GM19240 (cell line): ENCODE results near the gene DDX25.

ENCODE experiments used
- DNase-seq: peaks from one replicate; pipeline ENCODE4 v3.0.0; 2011; ENCODE audit warnings: low spot score; ENCODE audit not compliant: insufficient read length

Gene DDX25

DNA sequence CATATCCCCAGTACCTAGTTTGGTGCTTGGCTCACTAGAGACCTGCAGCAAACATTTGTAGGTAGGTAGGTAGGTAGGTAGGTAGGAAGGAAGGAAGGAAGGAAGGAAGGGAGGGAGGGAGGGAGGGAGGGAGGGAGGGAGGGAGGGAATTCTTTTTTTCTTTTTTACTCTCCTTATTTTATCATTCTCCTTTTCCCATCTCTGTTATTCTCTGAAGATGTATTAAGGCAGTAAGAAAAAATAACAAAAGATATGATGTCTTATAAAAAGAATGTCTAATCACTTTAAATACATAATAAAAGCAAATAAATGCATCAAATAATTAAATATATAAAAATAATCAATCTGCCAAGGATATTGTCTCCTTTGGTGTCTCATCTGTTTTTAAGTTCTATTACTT, 70.0 kb downstream of the DDX25 start:
- no peak for DNase-seq

DNA sequence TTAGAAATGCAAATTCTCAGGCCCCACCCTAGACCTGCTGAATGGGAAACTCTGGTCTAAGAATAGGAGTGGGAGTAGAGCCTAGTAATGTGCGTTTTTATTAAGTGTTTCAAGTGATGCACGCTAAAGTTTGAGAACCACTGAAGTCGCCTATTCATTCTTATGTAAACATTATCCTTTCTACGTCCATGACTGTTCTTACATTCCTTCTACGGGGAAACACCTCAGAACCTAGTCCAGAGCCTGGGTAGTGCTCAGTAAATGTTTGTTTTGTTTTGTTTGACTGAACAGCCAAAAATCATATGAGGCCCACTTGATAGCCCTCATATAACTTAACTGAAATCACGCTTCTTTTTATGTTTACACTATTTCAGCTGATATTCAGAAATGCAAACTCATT, 71.3 kb downstream of the DDX25 start:
- no peak for DNase-seq

DNA sequence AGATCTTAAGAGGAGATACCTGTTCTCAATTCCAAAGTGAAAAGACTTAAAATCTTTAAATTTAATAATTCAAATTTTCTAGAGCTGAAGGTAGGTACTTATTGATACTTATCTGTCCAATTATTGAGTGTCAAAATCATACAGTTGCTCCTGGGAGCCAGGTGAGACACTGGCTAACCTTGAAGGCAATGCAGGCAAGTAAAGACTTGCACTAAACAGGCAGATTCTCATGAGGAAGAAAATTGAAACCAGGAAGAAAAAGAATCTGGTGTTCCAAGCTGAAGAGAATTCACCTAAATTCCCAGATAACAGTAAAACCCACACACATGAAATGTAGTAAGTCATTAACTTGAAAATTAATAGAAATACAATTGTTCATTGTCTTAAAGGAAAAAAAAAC, 71.8 kb downstream of the DDX25 start:
- DNase-seq, result no peak

DNA sequence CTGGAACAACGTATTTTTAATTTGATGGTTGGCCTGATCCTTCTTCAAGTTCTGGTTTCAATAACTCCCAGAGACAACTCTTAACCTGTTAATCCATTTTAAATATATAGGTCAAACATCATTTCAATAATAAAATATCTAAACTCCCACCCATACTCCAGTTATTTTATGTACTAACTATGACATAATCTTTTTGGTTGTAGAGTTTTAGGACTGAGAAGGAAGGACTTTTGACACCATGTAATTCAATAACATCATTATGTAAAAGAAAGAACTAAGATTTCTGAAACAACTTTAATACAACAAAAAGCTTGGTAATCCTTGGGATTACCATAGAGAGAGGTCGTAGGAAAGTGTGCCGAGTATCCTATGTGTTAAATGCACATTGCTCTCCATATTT, 73.0 kb downstream of the DDX25 start:
- no peak for DNase-seq

DNA sequence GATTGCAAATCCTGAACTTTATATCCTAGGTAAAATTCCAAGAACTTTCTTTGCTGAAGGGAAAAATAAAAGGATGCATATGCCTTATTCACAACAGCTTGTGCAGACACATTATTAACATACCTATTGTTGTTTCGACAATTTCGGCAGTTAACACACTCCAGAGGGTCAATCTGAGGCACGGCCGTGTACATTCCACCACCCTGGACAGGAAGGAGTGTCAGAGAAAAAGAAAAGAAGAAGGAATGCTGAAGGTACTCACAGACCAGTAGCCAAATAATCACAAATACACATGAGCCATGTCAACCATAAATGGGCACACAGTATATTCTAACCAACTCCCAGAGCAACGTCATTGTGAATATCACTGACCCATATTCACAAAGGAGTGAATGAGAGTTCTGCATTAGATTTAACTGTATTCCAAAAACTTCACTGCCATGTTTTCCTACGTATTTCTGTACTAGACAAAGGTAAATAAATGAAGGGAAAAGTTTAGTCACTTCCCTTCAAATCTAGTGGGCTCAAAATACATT, 73.9 kb downstream of the DDX25 start:
- DNase-seq, result no peak
